Neural cell (in vitro differentiated cells): Measurements from ENCODE around the gene RRP7A. TPM values are rescaled to one million over a fixed set of nuclear protein-coding genes. Genes with fewer than 3 reads are reported as not detected.
"Not testable (repeated sequence)": the region's sequence is repeated elsewhere in the genome, so short reads cannot be mapped to it uniquely, and the experiment has no call there.

Source experiments
- H2AFZ ChIP-seq: fragments of 200-600, 300-800 bp; sonication (generic), shearing (Covaris generic); 2 replicates; pipeline ENCODE4 v1.6.0; 2014; ENCODE audit warnings: low read depth, mild to moderate bottlenecking, antibody characterized with exemption, low read length, moderate library complexity
- H3F3A ChIP-seq: fragments of 200-600 bp; shearing (Covaris generic); 2 replicates; pipeline ENCODE4 v1.6.1; 2016; ENCODE audit warnings: mild to moderate bottlenecking, moderate library complexity, mixed read lengths, antibody characterized with exemption, low read length; ENCODE audit not compliant: insufficient read depth, poor library complexity, severe bottlenecking
- H3K27ac ChIP-seq: fragments of 200-600, 300-800 bp; sonication (generic), shearing (Covaris generic); 2 replicates; pipeline ENCODE4 v1.5.1; 2014; ENCODE audit warnings: mild to moderate bottlenecking, low read length, moderate library complexity
- H3K27me3 ChIP-seq: fragments of 300-800, 200-600 bp; sonication (generic), shearing (Covaris generic); 2 replicates; pipeline ENCODE4 v1.6.0; 2014; ENCODE audit warnings: mild to moderate bottlenecking, low read depth, low read length, moderate library complexity; ENCODE audit not compliant: insufficient read depth
- H3K36me3 ChIP-seq: fragments of 300-800, 200-600 bp; sonication (generic), shearing (Covaris generic); 2 replicates; pipeline ENCODE4 v1.5.1; 2014; ENCODE audit warnings: mild to moderate bottlenecking, antibody characterized with exemption, low read length, moderate library complexity; ENCODE audit not compliant: insufficient read depth
- H3K4me2 ChIP-seq: fragments of 300-800, 200-600 bp; sonication (generic), shearing (Covaris generic); 2 replicates; pipeline ENCODE4 v1.6.0; 2014; ENCODE audit warnings: mild to moderate bottlenecking, low read length
- H3K4me3 ChIP-seq: fragments of 300-800, 200-600 bp; sonication (generic), shearing (Covaris generic); 2 replicates; pipeline ENCODE4 v1.5.1; 2014; ENCODE audit warnings: mild to moderate bottlenecking, low read length, moderate library complexity
- H3K79me2 ChIP-seq: fragments of 200-600 bp; shearing (Covaris generic); replicated peaks from 2 replicates; pipeline ENCODE4 v1.6.0; 2014; ENCODE audit warnings: mild to moderate bottlenecking, low read length, moderate library complexity; ENCODE audit not compliant: insufficient read depth
- H3K9ac ChIP-seq: fragments of 300-800, 200-600 bp; sonication (generic), shearing (Covaris generic); 2 replicates; pipeline ENCODE4 v1.6.1; 2016; ENCODE audit warnings: mild to moderate bottlenecking, low read length, mixed read lengths
- H3K9me2 ChIP-seq: fragments of 200-600 bp; shearing (Covaris generic); 2 replicates; pipeline ENCODE4 v1.6.1; 2016; ENCODE audit warnings: mild to moderate bottlenecking, low read length, mixed read lengths; ENCODE audit not compliant: insufficient read depth
- H3K9me3 ChIP-seq: fragments of 200-600, 300-800 bp; sonication (generic), shearing (Covaris generic); 2 replicates; pipeline ENCODE4 v1.6.1; 2016; ENCODE audit warnings: mild to moderate bottlenecking, mixed run types, low read length, moderate library complexity, mixed read lengths
- H4K20me1 ChIP-seq: fragments of 200-600 bp; shearing (Covaris generic); 2 replicates; pipeline ENCODE4 v1.6.1; 2016; ENCODE audit warnings: mild to moderate bottlenecking, mixed run types; ENCODE audit not compliant: insufficient read depth
- CTCF ChIP-seq: fragments of 450-650 bp; IDR thresholded peaks from 2 replicates; pipeline ENCODE4 v1.5.1; 2014; ENCODE audit warnings: antibody characterized with exemption, mild to moderate bottlenecking, moderate library complexity; ENCODE audit not compliant: poor library complexity, severe bottlenecking
- EP300 ChIP-seq: fragments of 450-650 bp; conservative IDR thresholded peaks from 2 replicates; pipeline ENCODE4 v1.6.1; 2014; ENCODE audit warnings: antibody characterized with exemption, mild to moderate bottlenecking, moderate library complexity; ENCODE audit not compliant: poor library complexity, severe bottlenecking
- EZH2 ChIP-seq: fragments of 200-600, 300-800 bp; shearing (Covaris generic), sonication (generic); IDR thresholded peaks from 2 replicates; pipeline ENCODE4 v1.6.1; 2014; ENCODE audit warnings: antibody characterized with exemption, low read length, borderline replicate concordance, mild to moderate bottlenecking; ENCODE audit not compliant: insufficient read depth, poor library complexity, severe bottlenecking
- MXI1 ChIP-seq: fragments of 450-650 bp; conservative IDR thresholded peaks from 2 replicates; pipeline ENCODE4 v1.6.1; 2014; ENCODE audit warnings: antibody characterized with exemption, mild to moderate bottlenecking; ENCODE audit not compliant: poor library complexity, severe bottlenecking
- POLR2AphosphoS5 ChIP-seq: IDR thresholded peaks from 2 replicates; pipeline ENCODE4 v1.6.1; 2012
- RAD21 ChIP-seq: fragments of 450-650 bp; conservative IDR thresholded peaks from 2 replicates; pipeline ENCODE4 v1.6.1; 2014; ENCODE audit warnings: antibody characterized with exemption, mild to moderate bottlenecking, moderate library complexity
- REST ChIP-seq: IDR thresholded peaks from 2 replicates; pipeline ENCODE4 v1.6.1; 2012; ENCODE audit warnings: borderline replicate concordance
- SMC3 ChIP-seq: fragments of 450-650 bp; conservative IDR thresholded peaks from 2 replicates; pipeline ENCODE4 v1.6.1; 2014; ENCODE audit warnings: antibody characterized with exemption, mild to moderate bottlenecking, moderate library complexity; ENCODE audit not compliant: poor library complexity
- TAF1 ChIP-seq: IDR thresholded peaks from 2 replicates; pipeline ENCODE4 v1.6.1; 2012; ENCODE audit warnings: low read depth
- polyA plus RNA-seq: library from polyadenylated mRNA; depleted of rRNA; stranded (reverse); fragments of >200 nt; gene quantifications from 2 replicates; pipeline ENCODE4 v1.2.3, GENCODE V29; 2014

RRP7A gene
- polyA plus RNA-seq, 1 donor from 2014 or later = 27.8 TPM

DNA sequence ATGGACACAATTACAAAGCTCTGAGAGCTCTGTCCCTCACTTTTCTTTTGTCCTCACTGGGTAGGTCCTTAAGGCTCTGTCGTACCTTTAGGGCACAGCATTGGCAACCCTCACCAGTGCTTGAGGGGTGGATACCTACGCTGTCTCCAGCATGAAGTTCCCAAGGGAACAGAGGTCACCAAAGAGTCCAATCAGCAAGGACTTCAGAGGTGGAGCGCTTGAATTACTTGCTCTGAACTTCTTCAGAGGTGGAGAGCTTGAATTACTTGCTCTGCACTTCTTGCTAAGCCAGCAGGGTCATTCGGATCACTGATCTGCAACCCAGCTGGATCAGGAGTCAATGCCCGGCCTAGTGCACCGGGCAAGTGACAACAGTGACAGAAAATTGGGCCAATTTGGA, 35.1 kb downstream of the RRP7A start:
- no peak overlapping the region for H3K4me3 ChIP-seq
- H3K9ac ChIP-seq = no peak overlapping the region
- no peaks in the 10 kb centered on the region for H3K27me3 ChIP-seq
- no peaks in the 10 kb centered on the region for H3K36me3 ChIP-seq
- no peak overlapping the region for H3K27ac ChIP-seq
- no peak for TF ChIP-seq TAF1
- no peak for TF ChIP-seq EZH2
- no peak for TF ChIP-seq EP300
- no peak for TF ChIP-seq RAD21
- no peak for TF ChIP-seq CTCF
- no peak for TF ChIP-seq SMC3
- no peak for TF ChIP-seq MXI1
- no peak for TF ChIP-seq REST
- TF ChIP-seq POLR2AphosphoS5 = no peak
- no peaks in the 10 kb centered on the region for H3K79me2 ChIP-seq
- H3K9me3 ChIP-seq = no peaks in the 10 kb centered on the region
- no peak overlapping the region for H3K4me2 ChIP-seq
- H2AFZ ChIP-seq = no peak overlapping the region
- no peaks in the 10 kb centered on the region for H3F3A ChIP-seq
- H3K9me2 ChIP-seq = no peaks in the 10 kb centered on the region
- H4K20me1 ChIP-seq = no peaks in the 10 kb centered on the region

- H3F3A ChIP-seq, H2AFZ ChIP-seq, H4K20me1 ChIP-seq, H3K9ac ChIP-seq, H3K4me2 ChIP-seq, H3K36me3 ChIP-seq, H3K27me3 ChIP-seq, H3K27ac ChIP-seq, H3K9me3 ChIP-seq, H3K79me2 ChIP-seq, H3K4me3 ChIP-seq, H3K9me2 ChIP-seq: not testable (repeated sequence)
These were observed 35.9 kb downstream of the RRP7A start for GRCh38 chr22:42483610-42484223.

GRCh38 chr22:42475122-42475521, 44.5 kb downstream of the RRP7A start:
- Histone ChIP-seq H3F3A (no peaks in the 10 kb centered on the region), H3K27ac (no peak overlapping the region), H3K4me3 (no peak overlapping the region), H3K9me3 (no peaks in the 10 kb centered on the region), H3K36me3 (no peaks in the 10 kb centered on the region), H4K20me1 (no peaks in the 10 kb centered on the region), H3K79me2 (no peaks in the 10 kb centered on the region), H3K9me2 (no peaks in the 10 kb centered on the region), H2AFZ (no peak overlapping the region), H3K27me3 (no peaks in the 10 kb centered on the region), H3K9ac (no peak overlapping the region), H3K4me2 (no peak overlapping the region)
- TF ChIP-seq MXI1 (no peak), POLR2AphosphoS5 (no peak), EZH2 (no peak), CTCF (no peak), RAD21 (no peak), EP300 (no peak), SMC3 (no peak), REST (no peak), TAF1 (no peak)
